ENCODE measurements around the gene RAB31. TPM values are rescaled to one million over a fixed set of nuclear protein-coding genes. Genes with fewer than 3 reads are reported as not detected.

The RAB31 gene
- total RNA-seq, 2 experiments from 2014 or later = 0.38 to 0.89 TPM

DNA sequence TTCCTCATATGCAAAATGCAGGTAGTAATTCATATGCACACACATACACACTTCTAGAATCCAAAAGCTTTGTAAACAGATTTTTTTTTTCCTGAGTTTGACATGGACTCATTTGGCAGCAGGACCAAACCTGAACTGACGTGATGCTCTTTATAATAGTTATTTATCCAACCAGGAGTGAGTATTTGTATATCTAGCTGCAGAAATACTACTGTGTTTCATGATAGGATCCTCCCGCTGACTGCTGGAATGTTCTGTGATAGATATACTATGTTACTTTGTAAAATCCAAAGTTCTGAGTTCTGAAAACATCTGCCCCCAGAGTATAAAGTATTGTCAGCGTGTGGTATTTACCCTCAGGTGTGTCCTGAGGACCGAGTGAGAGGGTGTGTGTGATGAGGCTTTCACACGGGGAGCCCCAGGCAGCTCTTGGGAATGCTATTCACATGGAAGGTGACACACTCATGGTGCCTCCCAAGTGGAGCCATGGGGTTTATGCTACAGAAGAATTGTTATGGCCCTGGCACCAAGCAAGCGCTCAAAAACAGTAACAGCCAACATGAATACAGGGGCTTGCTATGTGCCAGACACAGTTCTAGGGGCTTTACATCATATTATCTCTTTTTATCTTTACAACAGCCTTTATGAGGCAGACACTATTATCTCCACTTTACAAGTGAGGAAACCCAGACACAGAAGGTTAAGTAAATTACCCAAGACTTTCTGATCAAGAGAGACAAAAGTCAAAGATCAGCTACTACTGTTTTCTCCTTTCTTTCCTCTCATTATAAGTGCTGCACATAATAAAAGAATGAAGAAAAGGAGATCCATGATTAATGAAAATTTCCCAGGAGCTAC is 161.0 kb downstream of the RAB31 start:
- H3K27me3 Mint-ChIP-seq (ENCODE audit: low read depth) = peaks cover 10% of the 10 kb centered on the region
- no peak overlapping the region for H3K4me3 Mint-ChIP-seq
- intact Hi-C loops (cut with micrococcal nuclease) = loop anchor here (10.0 kb wide), 1 partner anchor 54 kb away; no protein-coding TSS in a partner anchor
- H3K4me1 Mint-ChIP-seq (ENCODE audit: low read depth) = no peaks in the 10 kb centered on the region
- DNase-seq = no peak
- CTCF ChIA-PET = interaction anchor here (1.1 to 1.2 kb wide), 2 partner anchors 8 to 19 kb away, joined by 3 to 5 read pairs; no protein-coding TSS in a partner anchor
- peaks cover 6% of the 10 kb centered on the region for H3K36me3 Mint-ChIP-seq (ENCODE audit: low read depth)
- no peak overlapping the region for H3K27ac Mint-ChIP-seq
- H3K9me3 Mint-ChIP-seq = peaks cover 15% of the 10 kb centered on the region

DNA sequence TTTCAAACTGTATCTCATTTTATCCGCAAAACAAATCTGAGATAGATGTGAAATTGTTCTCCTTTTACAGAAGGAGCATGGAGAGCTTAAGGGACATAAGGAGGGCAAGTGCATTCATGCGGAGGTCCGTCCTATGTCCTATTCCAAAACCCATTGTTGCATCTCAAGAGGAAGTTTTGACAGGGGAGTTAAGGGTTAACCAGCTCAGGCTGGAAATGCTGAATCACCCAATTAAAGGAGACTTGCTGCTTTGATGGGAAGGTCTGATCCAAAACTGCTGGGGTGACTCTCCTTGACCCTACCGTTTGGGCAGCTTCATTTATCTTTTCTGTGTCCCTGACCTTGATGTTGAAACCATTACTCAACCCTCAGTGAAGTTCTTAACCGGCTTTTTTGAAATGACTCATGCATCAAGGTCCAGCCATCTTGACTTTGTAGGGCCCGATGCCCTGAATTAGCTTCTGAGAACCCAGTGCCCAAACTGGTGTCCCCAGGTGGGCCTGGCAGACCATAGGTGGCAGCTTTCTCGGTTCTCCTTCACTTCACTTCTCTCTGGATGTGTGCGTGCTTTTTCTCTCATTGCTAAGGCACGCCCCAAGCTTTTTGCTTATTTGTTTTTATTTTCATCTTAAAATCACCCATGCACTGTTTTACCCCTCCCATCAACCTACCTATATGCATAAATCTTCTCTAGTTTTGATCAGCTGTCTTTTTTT is 161.8 kb downstream of the RAB31 start:
- DNase-seq = no peak
- intact Hi-C loops (cut with micrococcal nuclease) = loop anchor here (10.0 kb wide), 1 partner anchor 55 kb away; no protein-coding TSS in a partner anchor
- Mint-ChIP-seq H3K27me3 (ENCODE audit: low read depth) (peaks cover 10% of the 10 kb centered on the region), H3K27ac (no peak overlapping the region), H3K36me3 (ENCODE audit: low read depth) (peaks cover 6% of the 10 kb centered on the region), H3K4me1 (ENCODE audit: low read depth) (no peaks in the 10 kb centered on the region), H3K4me3 (no peak overlapping the region), H3K9me3 (peaks cover 15% of the 10 kb centered on the region)
- CTCF ChIA-PET = interaction anchor here (1.1 to 1.2 kb wide), 2 partner anchors 9 to 19 kb away, joined by 3 to 5 read pairs; no protein-coding TSS in a partner anchor

DNA sequence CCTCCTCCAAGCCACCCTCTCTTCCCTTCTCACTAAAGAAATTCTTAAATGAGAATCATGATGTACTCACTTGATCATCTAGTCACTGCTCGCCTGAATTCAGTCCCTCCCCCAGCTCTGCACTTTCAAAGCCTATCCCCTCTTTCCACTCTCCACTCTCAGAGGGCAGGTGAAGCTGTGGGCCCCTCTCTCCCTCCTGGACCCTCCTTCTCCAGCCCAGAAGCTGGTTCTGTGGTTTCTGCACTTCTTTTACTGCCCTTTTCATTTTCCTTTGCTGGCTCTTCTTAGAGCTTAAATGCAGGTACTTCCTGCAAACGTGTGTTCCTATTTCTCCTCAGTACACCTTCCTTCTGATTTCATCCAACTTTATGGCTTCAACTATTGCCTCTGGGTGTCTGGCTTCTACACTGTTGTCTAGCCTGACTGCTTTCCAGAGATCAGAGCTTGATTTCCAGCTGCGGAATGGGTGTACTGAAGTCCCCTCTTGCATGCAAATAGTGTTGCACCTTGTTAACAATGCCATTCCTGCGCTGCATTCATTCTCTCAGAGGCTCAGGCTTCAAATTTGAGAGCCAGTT is 162.4 kb downstream of the RAB31 start:
- no peak overlapping the region for H3K4me3 Mint-ChIP-seq
- H3K4me1 Mint-ChIP-seq (ENCODE audit: low read depth) = no peaks in the 10 kb centered on the region
- intact Hi-C loops (cut with micrococcal nuclease) = no loop called here
- H3K27ac Mint-ChIP-seq = no peak overlapping the region
- CTCF ChIA-PET = interaction anchor here (1.1 kb wide), 1 partner anchor 18 kb away, joined by 3 read pairs; no protein-coding TSS in a partner anchor
- no peak for DNase-seq
- peaks cover 10% of the 10 kb centered on the region for H3K27me3 Mint-ChIP-seq (ENCODE audit: low read depth)
- peaks cover 4% of the 10 kb centered on the region for H3K36me3 Mint-ChIP-seq (ENCODE audit: low read depth)
- H3K9me3 Mint-ChIP-seq = peaks cover 11% of the 10 kb centered on the region

DNA sequence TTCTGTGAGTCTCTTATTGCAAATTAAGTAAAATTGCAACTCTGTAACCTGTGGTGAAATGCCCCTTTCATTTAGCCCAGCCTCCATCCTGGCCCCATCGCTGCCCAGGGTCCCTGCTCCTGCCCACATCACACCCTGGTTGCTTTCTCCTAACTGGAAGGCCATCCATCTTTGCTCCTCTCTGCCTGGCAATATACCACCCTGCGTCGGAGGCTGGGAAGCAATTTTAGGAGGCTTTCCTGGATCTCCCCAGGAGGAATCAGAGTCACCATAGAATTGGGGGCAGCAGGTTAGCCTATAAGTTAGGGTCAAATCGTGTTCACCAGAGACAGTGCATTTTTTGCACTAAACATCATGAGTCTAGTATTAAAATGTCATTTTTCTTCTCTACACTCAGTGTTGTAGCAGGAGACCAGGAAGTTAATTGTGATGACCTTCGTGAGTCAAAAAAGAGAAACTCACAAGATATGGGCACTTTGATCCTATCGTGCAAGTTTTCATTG is 163.2 kb downstream of the RAB31 start:
- peaks cover 3% of the 10 kb centered on the region for H3K9me3 Mint-ChIP-seq
- no peak overlapping the region for H3K27ac Mint-ChIP-seq
- DNase-seq = no peak
- no peak overlapping the region for H3K4me3 Mint-ChIP-seq
- H3K4me1 Mint-ChIP-seq (ENCODE audit: low read depth) = no peaks in the 10 kb centered on the region
- no peaks in the 10 kb centered on the region for H3K36me3 Mint-ChIP-seq (ENCODE audit: low read depth)
- intact Hi-C loops (cut with micrococcal nuclease) = no loop called here
- CTCF ChIA-PET = no interaction called here
- H3K27me3 Mint-ChIP-seq (ENCODE audit: low read depth) = peaks cover 8% of the 10 kb centered on the region

DNA sequence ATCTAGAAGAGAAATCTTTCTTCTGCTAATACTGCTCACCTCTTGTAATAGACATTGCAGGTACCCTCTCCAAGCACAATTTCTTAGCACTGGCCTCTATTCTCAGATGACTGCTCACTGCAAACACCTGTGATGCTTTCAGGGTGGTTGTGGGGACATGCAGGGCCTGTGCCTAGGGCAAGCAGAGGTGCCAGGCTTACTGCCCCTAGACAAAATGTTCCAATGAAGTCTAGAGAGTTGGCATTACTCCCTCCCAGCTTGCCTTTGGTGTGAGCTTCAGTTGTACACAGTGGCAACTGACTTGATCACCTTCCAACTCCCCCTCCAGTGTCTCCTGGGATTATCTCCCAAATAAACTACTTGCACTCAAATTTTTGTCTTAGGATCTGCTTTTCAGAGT is 164.7 kb downstream of the RAB31 start:
- intact Hi-C loops (cut with micrococcal nuclease) = no loop called here
- H3K4me3 Mint-ChIP-seq = no peak overlapping the region
- no peaks in the 10 kb centered on the region for H3K36me3 Mint-ChIP-seq (ENCODE audit: low read depth)
- peaks cover 11% of the 10 kb centered on the region for H3K27me3 Mint-ChIP-seq (ENCODE audit: low read depth)
- H3K4me1 Mint-ChIP-seq (ENCODE audit: low read depth) = peaks cover 7% of the 10 kb centered on the region
- H3K27ac Mint-ChIP-seq = no peak overlapping the region
- no peaks in the 10 kb centered on the region for H3K9me3 Mint-ChIP-seq
- DNase-seq = no peak
- CTCF ChIA-PET = no interaction called here

DNA sequence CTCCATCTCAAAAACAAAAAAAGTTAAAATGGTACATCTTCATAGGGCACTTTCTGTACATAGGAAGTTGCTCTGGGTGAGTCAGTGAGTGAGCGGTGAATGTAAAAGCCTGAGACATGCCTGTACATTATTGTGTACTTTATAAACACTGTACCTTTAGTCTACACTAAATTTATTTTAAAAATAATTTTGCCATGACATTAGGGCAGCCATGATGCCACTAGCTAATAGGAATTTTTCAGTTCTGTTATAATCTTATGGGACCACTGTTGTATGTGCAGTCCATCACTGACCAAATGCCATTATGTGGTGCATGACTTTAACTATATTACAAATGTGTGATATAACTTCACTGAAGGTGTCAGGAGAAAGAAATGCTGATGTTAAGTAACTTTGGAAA is 166.6 kb downstream of the RAB31 start:
- Mint-ChIP-seq H3K27ac (no peak overlapping the region), H3K4me1 (ENCODE audit: low read depth) (peaks cover 7% of the 10 kb centered on the region), H3K36me3 (ENCODE audit: low read depth) (no peaks in the 10 kb centered on the region), H3K9me3 (no peaks in the 10 kb centered on the region), H3K27me3 (ENCODE audit: low read depth) (peaks cover 11% of the 10 kb centered on the region), H3K4me3 (no peak overlapping the region)
- intact Hi-C loops (cut with micrococcal nuclease) = no loop called here
- CTCF ChIA-PET = no interaction called here
- no peak for DNase-seq

DNA sequence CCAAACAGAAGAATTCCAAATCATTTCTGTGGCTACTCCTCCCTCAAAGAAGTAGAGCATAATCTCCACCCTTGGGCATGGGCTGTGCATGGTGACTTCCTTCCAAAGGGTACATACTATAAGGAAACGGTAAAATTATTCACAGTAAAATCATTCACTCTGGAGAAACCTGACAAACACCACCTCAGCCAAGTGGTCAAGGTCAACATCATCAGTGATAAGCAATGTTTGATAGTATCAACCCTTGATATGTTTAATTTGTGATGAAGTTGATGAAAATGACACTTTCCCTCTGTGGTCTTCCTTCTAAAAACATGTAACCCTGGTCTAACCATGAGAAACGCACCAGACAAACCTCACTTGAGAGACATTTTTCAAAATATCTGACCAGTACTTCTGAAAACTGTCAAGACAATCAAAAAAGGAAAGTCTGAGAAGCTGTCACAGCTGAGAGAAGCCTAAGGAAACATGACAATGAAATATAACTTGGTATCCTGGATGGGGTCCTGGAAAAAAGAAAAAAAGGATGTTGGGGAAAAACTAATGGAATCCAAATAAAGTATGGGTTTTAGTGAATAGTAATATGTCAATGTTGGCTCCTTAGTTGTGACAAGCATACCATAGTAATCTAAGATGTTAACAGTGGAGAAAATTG is 168.2 kb downstream of the RAB31 start:
- H3K9me3 Mint-ChIP-seq = no peaks in the 10 kb centered on the region
- no peaks in the 10 kb centered on the region for H3K36me3 Mint-ChIP-seq (ENCODE audit: low read depth)
- H3K4me1 Mint-ChIP-seq (ENCODE audit: low read depth) = peaks cover 7% of the 10 kb centered on the region
- intact Hi-C loops (cut with micrococcal nuclease) = no loop called here
- DNase-seq = no peak
- CTCF ChIA-PET = no interaction called here
- H3K4me3 Mint-ChIP-seq = no peak overlapping the region
- no peak overlapping the region for H3K27ac Mint-ChIP-seq
- peaks cover 6% of the 10 kb centered on the region for H3K27me3 Mint-ChIP-seq (ENCODE audit: low read depth)

DNA sequence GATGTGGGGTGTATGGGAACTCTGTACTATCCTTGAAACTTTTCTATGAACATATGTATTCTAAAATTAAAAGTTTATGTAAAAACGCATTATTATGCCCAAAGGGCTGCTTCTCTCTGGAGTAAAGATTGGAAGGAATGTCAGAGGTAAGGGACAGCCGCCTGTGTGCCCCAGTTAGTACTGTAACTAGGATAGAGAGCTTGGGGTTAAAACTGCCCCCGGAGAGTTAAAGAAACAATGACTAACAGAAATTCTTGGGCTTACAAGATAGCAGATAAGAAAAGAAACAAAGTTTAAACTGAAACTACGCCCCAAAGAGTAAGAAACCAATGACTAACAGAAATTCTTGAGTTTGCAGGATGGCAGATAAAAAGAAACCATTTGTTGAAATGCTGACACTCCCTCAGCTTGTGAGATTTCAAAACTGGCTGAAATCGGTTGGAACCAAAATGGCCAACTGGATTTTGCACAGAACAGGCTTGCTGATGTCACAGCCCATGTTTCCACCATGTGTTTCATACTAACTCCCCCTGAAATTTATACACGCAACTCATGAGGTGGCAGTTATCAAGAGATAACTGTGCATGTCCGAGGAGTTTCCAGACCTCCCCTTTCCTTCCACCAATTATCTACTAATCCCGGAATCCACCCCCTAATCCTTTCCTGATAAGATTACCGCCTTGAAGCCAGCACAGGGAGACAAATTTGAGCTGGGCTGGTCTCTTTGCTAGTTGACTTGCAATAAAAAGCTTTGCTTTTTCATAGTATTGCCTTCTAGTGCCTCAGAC is 169.0 kb downstream of the RAB31 start:
- Mint-ChIP-seq H3K9me3 (no peaks in the 10 kb centered on the region), H3K36me3 (ENCODE audit: low read depth) (no peaks in the 10 kb centered on the region), H3K27ac (no peak overlapping the region), H3K4me1 (ENCODE audit: low read depth) (peaks cover 7% of the 10 kb centered on the region), H3K4me3 (no peak overlapping the region), H3K27me3 (ENCODE audit: low read depth) (peaks cover 6% of the 10 kb centered on the region)
- no peak for DNase-seq
- intact Hi-C loops (cut with micrococcal nuclease) = no loop called here
- CTCF ChIA-PET = no interaction called here

DNA sequence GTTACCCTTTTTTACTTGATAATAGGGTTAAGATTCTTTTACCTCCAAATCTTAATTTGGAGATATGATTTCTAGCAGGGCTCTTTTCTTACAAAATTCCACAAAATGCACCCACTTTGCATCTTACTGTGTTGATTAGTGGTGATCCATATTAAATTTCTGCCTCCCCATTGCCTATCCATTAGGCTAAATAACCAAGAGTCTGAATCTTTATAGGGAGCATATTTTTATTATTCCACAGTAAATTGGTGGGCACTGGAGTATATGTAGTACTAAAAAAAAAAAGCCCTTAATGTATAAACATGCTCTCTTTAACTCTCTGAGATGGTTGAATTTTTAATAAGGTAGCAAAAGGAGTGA is 169.5 kb downstream of the RAB31 start:
- H3K27me3 Mint-ChIP-seq (ENCODE audit: low read depth) = peaks cover 6% of the 10 kb centered on the region
- no peak overlapping the region for H3K27ac Mint-ChIP-seq
- intact Hi-C loops (cut with micrococcal nuclease) = no loop called here
- H3K9me3 Mint-ChIP-seq = no peaks in the 10 kb centered on the region
- H3K4me1 Mint-ChIP-seq (ENCODE audit: low read depth) = peaks cover 7% of the 10 kb centered on the region
- DNase-seq = no peak
- H3K36me3 Mint-ChIP-seq (ENCODE audit: low read depth) = no peaks in the 10 kb centered on the region
- H3K4me3 Mint-ChIP-seq = no peak overlapping the region
- CTCF ChIA-PET = no interaction called here

DNA sequence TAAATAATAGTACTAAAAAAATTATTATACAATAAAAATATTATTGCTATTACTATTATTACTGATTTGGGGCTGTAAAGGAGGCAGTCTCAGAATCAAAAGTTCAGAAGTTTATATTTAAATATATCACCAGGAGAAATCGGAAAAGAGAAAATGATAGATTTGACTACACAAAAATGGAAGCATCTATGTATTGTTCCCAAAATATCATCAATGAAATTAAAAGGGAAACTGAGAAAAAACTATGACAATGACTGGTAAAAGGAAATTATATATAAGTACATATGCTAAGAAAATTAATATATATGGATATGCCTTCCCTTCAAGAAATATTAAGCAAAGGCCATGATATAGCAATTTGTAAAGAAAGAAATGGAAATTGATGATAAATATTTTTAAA is 170.0 kb downstream of the RAB31 start:
- no peaks in the 10 kb centered on the region for H3K9me3 Mint-ChIP-seq
- H3K4me3 Mint-ChIP-seq = no peak overlapping the region
- H3K27ac Mint-ChIP-seq = no peak overlapping the region
- H3K36me3 Mint-ChIP-seq (ENCODE audit: low read depth) = no peaks in the 10 kb centered on the region
- peaks cover 6% of the 10 kb centered on the region for H3K27me3 Mint-ChIP-seq (ENCODE audit: low read depth)
- DNase-seq = no peak
- H3K4me1 Mint-ChIP-seq (ENCODE audit: low read depth) = peaks cover 7% of the 10 kb centered on the region
- CTCF ChIA-PET = no interaction called here
- intact Hi-C loops (cut with micrococcal nuclease) = no loop called here

DNA sequence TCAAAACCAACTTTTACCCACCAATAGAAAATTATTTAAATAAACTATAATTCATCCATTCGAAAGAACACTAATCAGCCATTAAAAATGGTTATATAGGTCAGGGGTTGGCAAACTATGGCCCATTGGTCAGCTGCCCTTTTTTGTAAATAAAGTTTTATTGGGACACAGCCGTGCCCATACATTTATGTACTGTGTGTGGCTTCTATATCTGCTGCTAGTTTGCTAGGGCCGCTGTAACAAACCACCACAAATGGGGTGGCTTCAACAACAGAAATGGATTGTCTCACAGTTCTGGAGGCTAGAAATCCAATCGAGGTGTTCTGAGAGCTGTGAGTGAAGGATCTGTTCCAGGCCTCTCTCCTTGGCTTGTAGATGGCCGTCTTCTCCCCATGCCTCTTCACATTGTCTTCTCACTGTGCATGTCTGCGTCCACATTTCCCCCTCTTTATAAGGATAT is 170.7 kb downstream of the RAB31 start:
- CTCF ChIA-PET = no interaction called here
- DNase-seq = no peak
- H3K36me3 Mint-ChIP-seq (ENCODE audit: low read depth) = no peaks in the 10 kb centered on the region
- intact Hi-C loops (cut with micrococcal nuclease) = no loop called here
- H3K9me3 Mint-ChIP-seq = no peaks in the 10 kb centered on the region
- H3K27ac Mint-ChIP-seq = no peak overlapping the region
- H3K27me3 Mint-ChIP-seq (ENCODE audit: low read depth) = peaks cover 6% of the 10 kb centered on the region
- H3K4me3 Mint-ChIP-seq = no peak overlapping the region
- peaks cover 7% of the 10 kb centered on the region for H3K4me1 Mint-ChIP-seq (ENCODE audit: low read depth)
